Psoas muscle (tissue), 8 donors: Measurements from ENCODE around the gene SCAMP2. TPM values are rescaled to one million over a fixed set of nuclear protein-coding genes. Genes with fewer than 3 reads are reported as not detected.

ENCODE experiments used
- ATAC-seq, 4 donors: fragments of 200-7000 bp; cut with Tn5 transposase; one replicate each; pipeline ENCODE4 v1.9.1; 2020; ENCODE audit warnings: moderate library complexity in 3 of 4, mild to moderate bottlenecking in 2 of 4
- DNase-seq, 2 donors: peaks; one replicate each; pipeline ENCODE4 v3.0.0-alpha.2; 2020
- H3K27ac ChIP-seq: fragments of 200-600 bp; one replicate; pipeline ENCODE4 v1.8.0; 2022
- H3K27me3 ChIP-seq, 3 donors: fragments of 200-600 bp in 1 of 3; one replicate each; pipeline versions ENCODE4 v1.6.1 to v1.8.0; 2013 to 2022; ENCODE audit warnings: low read length in 2 of 3, mild to moderate bottlenecking in 2 of 3, moderate library complexity in 1 of 3; ENCODE audit not compliant: insufficient read depth in 3 of 3
- H3K36me3 ChIP-seq, 2 donors: fragments of 200-600 bp in 1 of 2; one replicate each; pipeline versions ENCODE4 v1.6.1 to v1.8.0; 2013 to 2022; ENCODE audit warnings: low read depth in 1 of 2, mild to moderate bottlenecking in 1 of 2, moderate library complexity in 1 of 2; ENCODE audit not compliant: insufficient read depth in 1 of 2
- H3K4me1 ChIP-seq: fragments of 200-600 bp; one replicate; pipeline ENCODE4 v1.8.0; 2022
- H3K4me3 ChIP-seq: fragments of 200-600 bp; one replicate; pipeline ENCODE4 v1.8.0; 2022; ENCODE audit warnings: mild to moderate bottlenecking
- H3K9me3 ChIP-seq: fragments of 200-600 bp; one replicate; pipeline ENCODE4 v1.8.0; 2022
- CTCF ChIP-seq: fragments of 200-600 bp; IDR thresholded peaks from one replicate; pipeline ENCODE4 v1.8.0; 2022; ENCODE audit warnings: antibody characterized with exemption
- WGBS, 3 donors: extraction: QIAGEN DNeasy Blood & Tissue Kit; methylation state at CpG; one replicate each; pipeline versions ENCODE4 v1.1.6 to v1.1.7; 2013; 5-methylcytosine and 5-hydroxymethylcytosine counted together
- intact Hi-C, 2 donors: fragments of 100-400 bp; cut with DNase I; formaldehyde crosslinking; loops; one replicate each; pipeline versions ENCODE4 v1.11.0 to v1.14.2; 2022
- polyA plus RNA-seq, 3 donors: library from polyadenylated mRNA; stranded (reverse); fragments of 200-250 nt; gene quantifications; one replicate each; pipeline ENCODE4 v1.2.3, GENCODE V29; 2013
- total RNA-seq, 4 donors: library from RNA; stranded (reverse); fragmentation: NEBNext Ultra II Directional in 2 of 4; extraction: Animal tissue kit (Norgen Biotek cat#: 25700) in 2 of 4; gene quantifications; one replicate each; pipeline versions ENCODE4 v1.2.1 to v1.2.4, GENCODE V29; 2021 to 2023
- donor health status: healthy with polysubstance abuse.
- donor health status: DM: no; HTN: no; CAD: no; lungs with moderate emphysema.
- donor health status: Bipolar disorder and iron deficiency.
- donor health status: healthy.
- donor health status: DM: yes; HTN: yes; CAD: no.
- donor health status: DM: no; HTN: no; CAD: no.
- donor health status: DM: no; HTN: no; CAD: no.
- donor health status: DM: yes; HTN: yes; CAD: no.

SCAMP2 gene
- total and polyA plus RNA-seq, 7 donors: 32.1 to 73.6 (median 48.6) TPM

DNA sequence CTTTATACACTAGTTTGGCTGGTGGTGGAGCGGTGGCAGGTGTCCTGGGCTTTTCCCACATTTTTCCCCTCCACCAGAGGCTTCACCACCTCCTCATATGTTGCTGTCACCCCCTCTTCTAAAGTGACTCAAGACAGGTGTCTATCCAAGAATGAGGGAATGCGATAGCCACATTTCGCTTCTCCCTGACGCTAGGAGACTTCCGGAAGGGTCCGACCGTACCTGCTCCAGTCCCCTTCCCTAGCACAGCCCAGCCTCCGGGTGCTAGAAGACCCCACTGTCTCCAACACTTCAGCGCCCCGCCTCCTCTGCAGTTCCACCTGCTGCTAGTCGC is 496 bp downstream of the SCAMP2 start:
- Histone ChIP-seq H3K36me3 (peaks cover 0 to 3% of the 10 kb centered on the region in 2 donors), H3K4me3 (peak overlapping the region; percentile 88), H3K9me3 (no peaks in the 10 kb centered on the region), H3K4me1 (peaks cover 46% of the 10 kb centered on the region), H3K27ac (peak overlapping the region; percentile 99), H3K27me3 (no peaks in the 10 kb centered on the region)
- intact Hi-C loops: no loop called here
- ATAC-seq: no peak
- no peak for DNase-seq
- WGBS, 3 donors: 0% methylated on average over 11 of the region's 11 CpGs
- TF ChIP-seq CTCF: no peak

GRCh38 chr15:74870436-74871215 is 2.5 kb downstream of the SCAMP2 start:
- TF ChIP-seq CTCF: no peak
- Histone ChIP-seq H3K36me3 (peaks cover 0 to 3% of the 10 kb centered on the region in 2 donors), H3K27me3 (no peaks in the 10 kb centered on the region), H3K4me3 (peak overlapping the region; percentile 39), H3K4me1 (peaks cover 60% of the 10 kb centered on the region), H3K27ac (peak overlapping the region; percentile 77), H3K9me3 (no peaks in the 10 kb centered on the region)
- DNase-seq (no peak), ATAC-seq (no peak)
- WGBS, 3 donors: 26 to 49% (median 34%) methylated on average over 6 of the region's 6 CpGs
- intact Hi-C loops: no loop called here

DNA sequence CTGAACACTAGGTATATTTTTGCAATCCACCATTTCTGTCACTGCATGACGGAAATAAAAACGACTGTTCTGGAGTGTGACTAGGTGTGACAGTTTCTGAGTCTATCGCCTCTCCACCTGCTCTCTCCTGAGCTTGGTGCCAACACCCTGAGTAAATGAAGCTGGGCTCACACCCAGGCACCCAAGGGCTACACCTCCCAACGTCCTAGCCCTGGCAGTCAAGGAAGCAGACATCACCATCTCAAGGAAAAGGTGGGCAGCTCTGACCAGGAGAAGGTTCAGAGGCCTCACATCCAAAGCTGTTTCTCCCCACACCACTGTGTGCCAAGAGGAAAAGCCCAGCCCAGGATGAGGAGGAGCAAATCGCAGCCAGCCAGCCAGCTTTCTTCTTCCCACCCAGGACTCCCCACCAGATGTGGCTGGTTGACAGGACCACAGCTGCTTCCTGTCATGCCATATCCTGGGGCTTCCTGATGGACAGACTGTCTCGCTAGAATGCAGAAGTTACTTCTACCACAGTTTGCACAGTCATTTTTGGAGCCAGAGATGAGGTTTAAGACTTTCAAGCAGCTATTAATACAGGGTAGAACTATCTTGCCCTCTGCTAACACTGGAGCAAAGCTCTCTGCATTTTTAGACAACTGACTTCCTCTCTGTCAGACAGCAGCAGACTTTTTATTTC is 3.3 kb downstream of the SCAMP2 start:
- intact Hi-C loops: no loop called here
- ATAC-seq (peak; percentile 36 to 66 (median 50)), DNase-seq (peak; percentile 67 to 85)
- H3K36me3 ChIP-seq: peaks cover 0 to 3% of the 10 kb centered on the region in 2 donors
- peaks cover 60% of the 10 kb centered on the region for H3K4me1 ChIP-seq
- H3K4me3 ChIP-seq: peak overlapping the region; percentile 39
- no peak for TF ChIP-seq CTCF
- no peaks in the 10 kb centered on the region for H3K27me3 ChIP-seq
- 10 to 25% (median 15%) methylated on average over 6 of the region's 6 CpGs for WGBS, 3 donors
- peak overlapping the region; percentile 77 for H3K27ac ChIP-seq
- H3K9me3 ChIP-seq: no peaks in the 10 kb centered on the region

DNA sequence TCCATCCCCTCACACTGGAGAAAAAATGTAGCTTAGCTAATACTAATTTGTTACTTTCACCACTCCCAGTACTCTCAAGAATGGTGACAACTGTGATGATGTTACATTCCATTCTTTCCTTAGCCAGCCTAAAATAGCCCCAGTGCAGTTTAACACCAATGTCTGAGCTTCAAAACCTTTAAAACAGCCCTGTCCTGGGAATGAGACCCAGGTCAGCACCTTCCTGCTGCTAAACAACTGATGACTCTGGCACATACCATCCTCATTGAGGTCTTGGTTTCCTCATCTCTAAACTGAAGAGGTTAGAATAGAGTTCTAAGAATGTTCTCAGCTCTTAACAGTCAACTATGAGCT is 3.8 kb downstream of the SCAMP2 start:
- Histone ChIP-seq H3K4me1 (peaks cover 60% of the 10 kb centered on the region), H3K27me3 (no peaks in the 10 kb centered on the region), H3K9me3 (no peaks in the 10 kb centered on the region), H3K36me3 (peaks cover 0 to 5% of the 10 kb centered on the region in 2 donors), H3K27ac (peak overlapping the region; percentile 77), H3K4me3 (peak overlapping the region; percentile 39)
- intact Hi-C loops: no loop called here
- TF ChIP-seq CTCF: no peak
- ATAC-seq (peak in 2 of 4 donors; percentile 57 to 67), DNase-seq (no peak)
